A673 (cell line): ENCODE results near the gene EPAS1. TPM values are rescaled to one million over a fixed set of nuclear protein-coding genes. Genes with fewer than 3 reads are reported as not detected.

Experiments used
- BruUV-seq: library from RNA; stranded (reverse); fragments of 400-500 nt; replicated peaks from 2 replicates; lab custom pipeline; 2021; lab: Mats Ljungman, UMichigan
- CTCF ChIA-PET: fragments of 300-600 bp; sonication (Branson Sonifier 250); formaldehyde crosslinking; loops from one replicate; lab custom pipeline; 2022; ENCODE audit warnings: antibody characterized with exemption; lab: Charles Lee
- POLR2A ChIA-PET: fragments of 300-600 bp; sonication (Branson Sonifier 250); formaldehyde crosslinking; loops from one replicate; lab custom pipeline; 2022; ENCODE audit warnings: antibody characterized with exemption; ENCODE audit not compliant: low non-redundant PET; lab: Charles Lee
- DNase-seq: peaks from one replicate; pipeline ENCODE4 v3.0.0-alpha.2; 2015; ENCODE audit warnings: low spot score
- H3K27ac ChIP-seq: fragments of 200-600 bp; sonication (generic); 2 replicates; pipeline ENCODE4 v1.5.1; 2016; ENCODE audit warnings: mixed run types, low read depth, mild to moderate bottlenecking, mixed read lengths, antibody characterized with exemption, low read length; ENCODE audit not compliant: poor library complexity, severe bottlenecking
- H3K27me3 ChIP-seq: fragments of 200-600 bp; sonication (generic); replicated peaks from 2 replicates; pipeline ENCODE4 v1.6.1; 2017; ENCODE audit warnings: mixed run types, low read depth, mild to moderate bottlenecking, mixed read lengths, antibody characterized with exemption, low read length; ENCODE audit not compliant: insufficient read depth, poor library complexity
- H3K36me3 ChIP-seq: fragments of 200-600 bp; sonication (generic); 2 replicates; pipeline ENCODE4 v1.6.1; 2016; ENCODE audit warnings: mixed run types, mild to moderate bottlenecking, mixed read lengths, antibody characterized with exemption, low read length; ENCODE audit not compliant: insufficient read depth, poor library complexity, severe bottlenecking
- H3K4me1 ChIP-seq: fragments of 200-600 bp; sonication (generic); 2 replicates; pipeline ENCODE4 v1.6.1; 2017; ENCODE audit warnings: mixed run types, mild to moderate bottlenecking, mixed read lengths, antibody characterized with exemption, low read length; ENCODE audit not compliant: insufficient read depth, poor library complexity, severe bottlenecking
- H3K4me3 ChIP-seq: fragments of 200-600 bp; sonication (generic); 2 replicates; pipeline ENCODE4 v1.5.1; 2016; ENCODE audit warnings: low read depth, mixed run types, mild to moderate bottlenecking, mixed read lengths, low read length; ENCODE audit not compliant: poor library complexity, severe bottlenecking
- H3K9me3 ChIP-seq: fragments of 200-600 bp; sonication (generic); 2 replicates; pipeline ENCODE4 v1.6.1; 2016; ENCODE audit warnings: mixed run types, low read depth, mild to moderate bottlenecking, mixed read lengths, antibody characterized with exemption, low read length; ENCODE audit not compliant: poor library complexity, severe bottlenecking
- EZH2 ChIP-seq: fragments of 200-600 bp; sonication (generic); IDR thresholded peaks from 2 replicates; pipeline ENCODE4 v1.6.1; 2017; ENCODE audit warnings: borderline replicate concordance, low read depth, mild to moderate bottlenecking, mixed read lengths, antibody characterized with exemption, low read length; ENCODE audit not compliant: poor library complexity, severe bottlenecking
- intact Hi-C: fragments of 100-400 bp; cut with micrococcal nuclease; formaldehyde crosslinking; loops from one replicate; pipeline ENCODE4 v1.10.0; 2022; ENCODE audit not compliant: unreplicated experiment
- total RNA-seq: library from RNA; stranded (reverse); gene quantifications from 2 replicates; pipeline ENCODE4 v1.2.3, GENCODE V29; 2021
- TF ChIP-seq, protein P1 (sequence below): fragments of 300-800, 200-600 bp; sonication (generic); conservative IDR thresholded peaks from 2 replicates; pipeline ENCODE4 v1.5.1; 2017; ENCODE audit warnings: low read depth, mild to moderate bottlenecking, antibody characterized with exemption, low read length, moderate library complexity, mixed read lengths

EPAS1 gene
- total RNA-seq, 1 experiment from 2014 or later: 0.41 TPM

DNA sequence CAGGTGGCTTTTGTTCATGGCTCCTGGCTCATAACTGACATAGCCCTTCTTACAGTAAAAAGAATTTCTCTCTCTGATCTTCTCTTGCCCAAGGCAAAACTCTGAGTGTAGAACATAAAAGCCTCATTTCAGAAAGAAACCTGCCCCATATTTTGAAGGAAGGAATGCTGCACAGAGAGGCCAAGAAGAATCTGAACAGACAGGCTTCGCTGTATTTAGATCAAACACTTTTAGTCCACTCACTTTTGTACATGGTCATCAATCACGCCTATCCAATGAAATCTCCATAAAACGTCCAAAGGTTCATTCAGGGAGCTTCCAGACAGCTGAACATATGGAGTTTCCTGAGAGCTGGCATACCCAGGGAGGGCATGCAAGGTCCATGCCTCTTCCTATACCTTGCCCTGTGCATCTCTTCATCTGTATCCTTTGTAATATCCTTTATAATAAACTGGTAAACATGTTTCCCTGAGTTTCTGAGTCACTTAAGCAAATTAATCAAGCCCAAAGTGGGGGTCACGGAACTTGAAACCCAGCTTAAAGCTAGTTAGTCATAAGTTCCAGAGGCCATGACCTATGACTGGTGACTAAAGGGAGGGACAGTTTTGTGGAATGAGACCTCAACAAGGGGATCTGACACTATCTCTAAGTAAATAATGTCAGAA lies 119.7 kb downstream of the EPAS1 start:
- Histone ChIP-seq H3K27ac (no peak overlapping the region), H3K4me3 (no peak overlapping the region), H3K27me3 (no peaks in the 10 kb centered on the region), H3K4me1 (no peaks in the 10 kb centered on the region), H3K36me3 (no peaks in the 10 kb centered on the region), H3K9me3 (no peaks in the 10 kb centered on the region)
- intact Hi-C loops: no loop called here
- no peak for DNase-seq
- ChIA-PET CTCF (no interaction called here), POLR2A (no interaction called here)
- no TSS peak for BruUV-seq
- no peak for TF ChIP-seq EZH2
- TF ChIP-seq, protein P1, sequence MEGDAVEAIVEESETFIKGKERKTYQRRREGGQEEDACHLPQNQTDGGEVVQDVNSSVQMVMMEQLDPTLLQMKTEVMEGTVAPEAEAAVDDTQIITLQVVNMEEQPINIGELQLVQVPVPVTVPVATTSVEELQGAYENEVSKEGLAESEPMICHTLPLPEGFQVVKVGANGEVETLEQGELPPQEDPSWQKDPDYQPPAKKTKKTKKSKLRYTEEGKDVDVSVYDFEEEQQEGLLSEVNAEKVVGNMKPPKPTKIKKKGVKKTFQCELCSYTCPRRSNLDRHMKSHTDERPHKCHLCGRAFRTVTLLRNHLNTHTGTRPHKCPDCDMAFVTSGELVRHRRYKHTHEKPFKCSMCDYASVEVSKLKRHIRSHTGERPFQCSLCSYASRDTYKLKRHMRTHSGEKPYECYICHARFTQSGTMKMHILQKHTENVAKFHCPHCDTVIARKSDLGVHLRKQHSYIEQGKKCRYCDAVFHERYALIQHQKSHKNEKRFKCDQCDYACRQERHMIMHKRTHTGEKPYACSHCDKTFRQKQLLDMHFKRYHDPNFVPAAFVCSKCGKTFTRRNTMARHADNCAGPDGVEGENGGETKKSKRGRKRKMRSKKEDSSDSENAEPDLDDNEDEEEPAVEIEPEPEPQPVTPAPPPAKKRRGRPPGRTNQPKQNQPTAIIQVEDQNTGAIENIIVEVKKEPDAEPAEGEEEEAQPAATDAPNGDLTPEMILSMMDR: no peak

DNA sequence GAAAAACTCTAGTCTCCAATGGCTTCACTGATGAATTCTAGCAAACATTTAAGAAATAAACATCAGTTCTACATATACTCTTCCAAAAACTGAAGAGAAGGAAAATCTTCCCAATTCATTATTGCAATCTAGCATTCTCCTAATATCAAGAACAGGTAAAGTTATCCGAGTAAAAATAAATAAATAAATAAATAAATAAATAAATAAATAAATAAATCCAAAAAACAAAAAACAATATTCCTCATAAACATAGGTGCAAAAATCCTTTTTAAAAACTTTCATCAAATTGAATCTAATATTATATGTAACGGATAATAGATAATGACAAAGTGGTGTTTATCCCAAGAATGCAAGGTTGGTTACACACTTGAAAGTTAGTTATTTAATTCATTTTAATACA lies 123.7 kb downstream of the EPAS1 start:
- no TSS peak for BruUV-seq
- DNase-seq: no peak
- Histone ChIP-seq H3K4me3 (no peak overlapping the region), H3K36me3 (no peaks in the 10 kb centered on the region), H3K27me3 (no peaks in the 10 kb centered on the region), H3K4me1 (no peaks in the 10 kb centered on the region), H3K27ac (no peak overlapping the region), H3K9me3 (no peaks in the 10 kb centered on the region)
- ChIA-PET POLR2A (no interaction called here), CTCF (no interaction called here)
- intact Hi-C loops: no loop called here
- no peak for TF ChIP-seq EZH2
- TF ChIP-seq, protein P1: no peak

DNA sequence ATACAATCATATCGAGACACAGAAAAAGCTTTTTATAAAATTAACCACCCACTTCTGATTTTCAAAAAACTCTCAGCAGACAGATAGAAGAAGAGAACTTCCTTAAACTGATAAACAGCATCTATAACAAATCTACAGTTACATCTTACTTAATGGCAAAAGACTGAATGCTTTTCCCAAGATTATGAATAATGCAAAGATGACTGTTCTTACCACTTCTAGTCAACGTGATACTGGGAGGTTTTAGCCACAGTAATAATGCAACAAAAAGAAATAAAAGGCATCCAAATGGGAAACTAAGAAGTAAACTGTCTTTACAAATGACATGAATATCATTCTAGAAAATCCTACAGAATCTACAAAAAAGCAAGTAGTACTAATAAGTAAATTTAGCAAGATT lies 124.2 kb downstream of the EPAS1 start:
- no peaks in the 10 kb centered on the region for H3K4me1 ChIP-seq
- no TSS peak for BruUV-seq
- no peaks in the 10 kb centered on the region for H3K9me3 ChIP-seq
- H3K4me3 ChIP-seq: no peak overlapping the region
- DNase-seq: no peak
- CTCF ChIA-PET: no interaction called here
- no peaks in the 10 kb centered on the region for H3K36me3 ChIP-seq
- H3K27ac ChIP-seq: no peak overlapping the region
- H3K27me3 ChIP-seq: no peaks in the 10 kb centered on the region
- intact Hi-C loops: no loop called here
- POLR2A ChIA-PET: no interaction called here
- TF ChIP-seq, protein P1: no peak
- TF ChIP-seq EZH2: no peak
